Skin epidermis (tissue), 12 donors: ENCODE results near the gene FILIP1.
A peak's percentile ranks its signal among the peaks of the same experiment; 100 is the strongest.

ENCODE experiments used
- H3K27ac ChIP-seq, 21 experiments: fragments of 200-600 bp; sonication (generic) in 11 of 21; one replicate each; pipeline ENCODE4 v1.5.0; 2020; ENCODE audit warnings: mild to moderate bottlenecking in 3 of 21, inconsistent platforms in 2 of 21, moderate library complexity in 2 of 21
- H3K4me3 ChIP-seq, 7 experiments: fragments of 200-600 bp; sonication (generic) in 2 of 7; one replicate each; pipeline ENCODE4 v1.5.0; 2020; ENCODE audit warnings: inconsistent platforms in 2 of 7, mild to moderate bottlenecking in 2 of 7, moderate library complexity in 1 of 7

The FILIP1 gene

GRCh38 chr6:75495011-75495410 lies 1.4 kb upstream of the FILIP1 start:
- Histone ChIP-seq H3K4me3 (no peak overlapping the region), H3K27ac (no peak overlapping the region)

- Histone ChIP-seq H3K27ac (peak overlapping the region in 2 of 21 experiments; percentile 75 to 78), H3K4me3 (no peak overlapping the region)
Measured at GRCh38 chr6:75494290-75494689, 690 bp upstream of the FILIP1 start.

GRCh38 chr6:75492386-75493153 lies 1.0 kb downstream of the FILIP1 start:
- H3K4me3 ChIP-seq, result peak overlapping the region in 2 of 7 experiments; percentile 8 to 23
- H3K27ac ChIP-seq, result peak overlapping the region in 5 of 21 experiments; percentile 61 to 78 (median 69)

GRCh38 chr6:75491291-75491690 lies 2.3 kb downstream of the FILIP1 start:
- Histone ChIP-seq H3K4me3 (no peak overlapping the region), H3K27ac (no peak overlapping the region)

- Histone ChIP-seq H3K4me3 (no peak overlapping the region), H3K27ac (no peak overlapping the region)
Measured at GRCh38 chr6:75490706-75491105, 2.9 kb downstream of the FILIP1 start.

- no peak overlapping the region for H3K27ac ChIP-seq
- H3K4me3 ChIP-seq, result no peak overlapping the region
Measured at GRCh38 chr6:75489025-75489424, 4.6 kb downstream of the FILIP1 start.

- Histone ChIP-seq H3K4me3 (no peak overlapping the region), H3K27ac (peak overlapping the region in 4 of 21 experiments; percentile 1 to 39 (median 18))
Measured at GRCh38 chr6:75488033-75488432, 5.6 kb downstream of the FILIP1 start.

GRCh38 chr6:75486850-75487518 lies 6.6 kb downstream of the FILIP1 start:
- Histone ChIP-seq H3K4me3 (no peak overlapping the region), H3K27ac (peak overlapping the region in 2 of 21 experiments; percentile 5 to 39)

- H3K4me3 ChIP-seq, result no peak overlapping the region
- no peak overlapping the region for H3K27ac ChIP-seq
Measured at GRCh38 chr6:75484535-75484934, 9.1 kb downstream of the FILIP1 start.

GRCh38 chr6:75483136-75483952 lies 10.3 kb downstream of the FILIP1 start:
- Histone ChIP-seq H3K27ac (no peak overlapping the region), H3K4me3 (no peak overlapping the region)

GRCh38 chr6:75481936-75482593 lies 11.5 kb downstream of the FILIP1 start:
- peak overlapping the region in 4 of 21 experiments; percentile 28 to 51 (median 38) for H3K27ac ChIP-seq

GRCh38 chr6:75481394-75481793 lies 12.2 kb downstream of the FILIP1 start:
- Histone ChIP-seq H3K27ac (peak overlapping the region in 8 of 21 experiments; percentile 7 to 69 (median 46)), H3K4me3 (no peak overlapping the region)

More at GRCh38 chr6:75481936-75482593, 11.5 kb downstream of the FILIP1 start:
- no peak overlapping the region for H3K4me3 ChIP-seq

- Histone ChIP-seq H3K27ac (peak overlapping the region in 4 of 21 experiments; percentile 28 to 69 (median 46)), H3K4me3 (no peak overlapping the region)
Measured at GRCh38 chr6:75480425-75480824, 13.2 kb downstream of the FILIP1 start.

- Histone ChIP-seq H3K27ac (no peak overlapping the region), H3K4me3 (no peak overlapping the region)
Measured at GRCh38 chr6:75479712-75480111, 13.9 kb downstream of the FILIP1 start.

GRCh38 chr6:75478929-75479328 lies 14.7 kb downstream of the FILIP1 start:
- Histone ChIP-seq H3K4me3 (no peak overlapping the region), H3K27ac (no peak overlapping the region)

GRCh38 chr6:75472885-75473284 lies 20.7 kb downstream of the FILIP1 start:
- Histone ChIP-seq H3K27ac (no peak overlapping the region), H3K4me3 (no peak overlapping the region)

- Histone ChIP-seq H3K4me3 (no peak overlapping the region), H3K27ac (no peak overlapping the region)
Measured at GRCh38 chr6:75467966-75468365, 25.6 kb downstream of the FILIP1 start.

GRCh38 chr6:75467284-75467683 lies 26.3 kb downstream of the FILIP1 start:
- Histone ChIP-seq H3K4me3 (no peak overlapping the region), H3K27ac (no peak overlapping the region)

GRCh38 chr6:75466636-75467035 lies 27.0 kb downstream of the FILIP1 start:
- Histone ChIP-seq H3K27ac (no peak overlapping the region), H3K4me3 (no peak overlapping the region)

- Histone ChIP-seq H3K4me3 (no peak overlapping the region), H3K27ac (no peak overlapping the region)
Measured at GRCh38 chr6:75463908-75464307, 29.7 kb downstream of the FILIP1 start.
